Measurements from ENCODE around the gene CCSER1. TPM values are rescaled to one million over a fixed set of nuclear protein-coding genes. Genes with fewer than 3 reads are reported as not detected.
"Not testable (repeated sequence)": the region's sequence is repeated elsewhere in the genome, so short reads cannot be mapped to it uniquely, and the experiment has no call there.

The CCSER1 gene
- total RNA-seq, 1 donor from 2014 or later = not detected

DNA sequence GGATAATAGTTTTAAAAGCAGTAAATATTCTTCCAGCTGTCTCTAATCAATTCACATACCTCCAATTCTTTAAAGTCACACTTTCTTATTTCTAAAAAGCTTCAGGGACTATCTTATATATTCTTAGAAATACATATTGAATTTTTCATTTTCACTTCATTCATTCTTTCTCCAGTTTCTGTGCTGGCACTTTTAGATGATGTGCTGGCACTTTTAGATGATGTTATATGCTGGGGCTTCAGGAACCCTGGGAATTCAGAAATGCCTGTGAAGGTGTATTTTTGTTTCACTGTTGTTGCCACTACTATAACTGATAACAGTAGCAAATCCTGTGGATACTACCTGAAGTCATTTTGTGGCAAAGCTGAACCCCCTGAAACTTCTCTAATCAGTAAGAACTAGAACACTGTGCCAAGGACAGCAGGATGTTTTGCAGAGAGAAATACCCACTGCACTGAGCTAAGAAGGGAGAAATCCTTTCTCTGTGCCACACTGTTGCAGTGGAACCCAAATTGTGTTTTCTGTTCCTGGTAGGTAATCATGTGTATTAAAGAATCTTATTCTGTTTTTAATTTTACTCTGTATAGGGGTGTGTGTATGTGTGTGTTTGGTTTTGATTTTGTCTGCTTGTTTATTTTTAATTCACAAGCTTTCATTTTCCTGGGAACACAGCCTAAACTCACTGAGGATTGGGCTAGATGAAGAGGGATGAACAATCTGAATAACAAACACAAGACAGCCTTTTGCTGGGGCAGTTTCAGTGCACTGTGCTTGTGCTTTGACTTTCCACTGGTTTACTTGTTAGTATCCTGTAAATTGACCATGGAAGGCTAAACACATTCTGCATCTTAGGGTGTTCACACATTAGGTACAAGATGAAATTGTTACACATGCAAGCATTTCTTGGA lies 898.3 kb downstream of the CCSER1 start:
- intact Hi-C loops (cut with micrococcal nuclease) = no loop called here

DNA sequence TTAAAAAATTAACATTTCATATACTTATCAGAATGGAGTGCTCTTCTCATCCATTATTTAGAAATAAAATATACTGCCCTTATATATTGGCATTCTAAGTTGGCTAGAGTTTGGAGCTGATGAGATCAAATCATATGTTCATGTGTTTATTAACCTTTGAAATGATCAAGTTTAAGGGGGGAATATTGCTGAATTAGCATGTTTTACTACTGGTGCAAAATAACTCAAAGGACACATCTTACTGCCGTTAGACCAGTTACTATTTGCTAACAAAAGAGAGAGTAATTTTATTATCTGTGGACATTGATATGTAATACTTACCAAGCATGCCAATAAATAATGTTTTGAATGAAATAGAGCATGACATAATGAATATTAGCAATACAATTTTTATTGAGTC lies 901.0 kb downstream of the CCSER1 start:
- intact Hi-C loops (cut with micrococcal nuclease) = no loop called here

DNA sequence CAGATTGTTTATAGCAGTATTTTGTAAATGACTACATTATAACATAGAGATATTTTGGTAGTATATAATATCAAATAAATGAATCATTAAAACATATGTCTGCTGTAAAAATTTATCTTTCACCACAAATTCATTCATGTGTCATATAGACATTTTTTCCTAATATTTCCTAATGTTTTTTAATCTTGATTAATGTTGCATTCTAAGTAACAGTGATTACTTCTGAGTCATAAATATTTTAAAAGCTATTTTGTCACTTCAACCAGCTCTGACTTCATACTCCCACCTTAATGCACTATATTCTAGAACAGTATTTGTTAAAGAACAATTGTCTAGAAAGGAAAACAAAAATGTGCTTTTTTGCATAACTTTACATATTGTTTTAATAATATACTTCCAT lies 904.6 kb downstream of the CCSER1 start:
- intact Hi-C loops (cut with micrococcal nuclease) = no loop called here

DNA sequence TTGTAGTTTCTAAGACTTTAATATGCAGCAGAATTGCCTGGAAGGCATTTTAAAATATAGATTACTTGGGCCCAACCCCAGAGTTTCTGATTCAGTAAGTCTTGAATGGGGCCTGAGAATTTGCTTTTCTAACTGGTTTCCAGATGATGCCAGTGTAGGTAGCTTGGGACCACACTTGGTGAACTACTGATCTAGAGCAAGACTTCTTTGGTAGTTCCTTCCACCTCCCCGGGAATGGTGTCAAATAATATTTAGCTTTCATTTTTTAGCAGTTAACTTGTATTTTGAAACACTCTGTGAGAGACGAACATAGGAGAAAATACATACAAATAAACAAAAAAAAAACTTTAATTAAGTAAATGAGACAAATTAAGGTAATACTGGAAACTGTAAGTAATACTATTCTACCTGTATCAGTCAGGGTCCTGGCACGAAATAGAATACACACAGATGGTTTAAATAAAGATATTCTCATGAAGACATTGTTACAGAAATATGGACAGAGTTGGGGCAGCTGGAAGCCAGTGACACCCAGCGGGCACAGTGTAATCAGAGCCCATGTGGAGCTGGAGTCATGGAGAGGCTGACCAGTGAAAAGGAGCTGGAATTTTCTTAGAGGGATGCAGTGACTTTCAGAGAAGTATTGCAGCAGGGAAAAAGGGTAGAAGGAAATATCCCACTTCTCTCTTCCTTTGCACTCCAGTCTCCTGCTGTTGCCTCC lies 905.7 kb downstream of the CCSER1 start:
- intact Hi-C loops (cut with micrococcal nuclease) = no loop called here

DNA sequence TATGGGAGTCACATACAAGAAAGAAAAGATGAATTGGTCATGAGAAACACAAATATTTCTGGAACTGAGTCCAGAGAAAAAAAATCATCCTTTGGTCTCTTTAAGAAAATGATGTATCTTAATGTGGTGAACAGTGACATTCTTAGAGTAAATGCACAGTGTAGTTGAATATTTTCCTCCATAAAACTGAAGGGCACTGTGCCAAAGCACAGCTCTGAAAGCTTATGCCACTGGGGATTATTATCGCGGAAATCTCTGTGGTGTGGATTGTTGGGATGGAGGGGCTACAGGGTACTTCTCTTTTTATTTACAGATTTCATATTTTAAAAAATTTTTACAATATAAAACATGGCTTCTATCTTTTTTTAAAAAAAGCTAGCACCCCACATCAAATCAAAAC lies 908.1 kb downstream of the CCSER1 start:
- intact Hi-C loops (cut with micrococcal nuclease) = no loop called here

DNA sequence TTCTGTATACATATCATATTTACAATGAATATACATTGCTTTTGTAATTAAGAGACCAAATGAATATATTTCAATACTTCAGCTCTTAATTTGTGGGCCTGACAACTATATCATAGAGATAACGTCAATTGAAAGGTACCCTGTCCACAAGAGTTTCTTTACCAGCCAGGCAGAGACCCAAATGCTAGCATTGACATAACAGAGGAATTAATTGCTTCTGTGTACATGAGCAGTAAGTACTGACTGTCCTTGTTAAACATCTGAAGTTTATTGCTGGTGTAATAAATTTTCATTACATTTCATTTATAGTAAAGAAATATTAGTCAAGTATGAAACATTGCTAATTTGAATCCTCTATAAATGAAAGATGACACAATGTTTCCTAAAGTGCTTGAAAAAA lies 910.8 kb downstream of the CCSER1 start:
- intact Hi-C loops (cut with micrococcal nuclease) = no loop called here

DNA sequence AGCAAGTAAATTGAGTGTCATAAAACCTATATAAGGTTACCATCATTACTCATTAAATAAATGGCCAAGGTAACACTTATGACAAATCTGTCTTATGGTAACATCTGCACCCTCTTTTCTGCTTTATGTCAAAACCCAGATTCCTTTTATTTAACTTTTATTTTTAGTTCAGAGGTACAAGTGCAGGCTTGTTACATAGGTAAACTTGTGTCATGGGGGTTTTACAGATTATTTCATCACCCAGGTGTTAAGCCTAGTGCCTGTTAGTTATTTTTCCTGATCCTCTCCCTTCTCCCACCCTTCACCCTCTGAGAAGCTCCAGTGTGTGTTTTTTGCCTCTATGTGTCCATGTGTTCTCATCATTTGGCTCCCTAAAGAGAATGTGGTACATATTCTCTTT lies 930.7 kb downstream of the CCSER1 start:
- intact Hi-C loops (cut with micrococcal nuclease) = no loop called here

DNA sequence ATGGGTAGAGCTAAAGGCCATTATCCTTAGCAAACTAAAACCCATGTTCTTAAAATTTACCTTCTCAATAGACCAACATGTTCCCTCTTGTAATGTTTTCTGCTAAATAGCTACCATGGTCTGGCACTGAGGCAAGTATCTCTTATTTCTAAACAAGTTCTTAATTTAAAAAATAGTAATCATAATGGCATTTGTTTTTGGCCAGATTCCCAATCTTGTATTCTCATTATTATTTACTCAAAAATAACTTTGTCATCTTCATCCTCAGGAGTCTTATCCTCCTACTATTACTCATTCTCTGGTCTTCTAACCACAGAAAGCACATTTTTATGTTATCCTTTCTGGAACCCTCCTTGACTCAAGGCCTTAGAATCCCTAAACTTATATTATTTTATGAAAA lies 931.2 kb downstream of the CCSER1 start:
- intact Hi-C loops (cut with micrococcal nuclease) = no loop called here

DNA sequence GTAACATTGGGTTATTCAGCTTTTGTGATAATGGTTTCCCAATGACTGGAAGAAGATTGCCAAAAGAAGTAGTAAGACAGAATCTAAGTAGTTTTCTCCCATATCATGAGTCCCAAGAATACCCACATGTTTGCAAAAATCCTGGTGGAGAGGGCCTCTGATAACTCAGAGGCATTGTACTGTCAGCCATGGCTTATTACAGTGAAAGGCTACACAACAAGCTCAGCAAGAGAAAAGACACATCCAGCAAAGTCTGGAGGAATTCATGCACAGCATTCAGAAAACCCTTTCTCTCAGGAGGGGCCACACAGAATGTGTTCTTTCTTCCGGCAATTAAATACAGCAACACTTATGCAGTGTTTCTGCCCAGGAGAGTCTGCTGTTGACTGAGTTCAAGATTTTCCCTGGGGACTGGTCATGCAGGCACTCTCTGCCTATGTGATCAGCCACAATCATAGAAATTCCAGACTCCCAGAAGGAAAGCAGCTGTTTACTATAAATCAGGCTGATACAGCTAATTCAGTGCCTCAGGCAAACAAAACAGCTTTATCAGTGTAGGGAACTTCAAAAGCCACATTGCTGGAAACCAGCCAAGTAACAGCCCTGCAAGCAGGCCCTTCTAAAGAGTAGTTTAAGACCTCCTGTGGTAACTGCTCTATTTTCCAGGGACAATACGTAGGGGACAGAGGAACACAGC lies 937.1 kb downstream of the CCSER1 start:
- intact Hi-C loops (cut with micrococcal nuclease) = no loop called here

DNA sequence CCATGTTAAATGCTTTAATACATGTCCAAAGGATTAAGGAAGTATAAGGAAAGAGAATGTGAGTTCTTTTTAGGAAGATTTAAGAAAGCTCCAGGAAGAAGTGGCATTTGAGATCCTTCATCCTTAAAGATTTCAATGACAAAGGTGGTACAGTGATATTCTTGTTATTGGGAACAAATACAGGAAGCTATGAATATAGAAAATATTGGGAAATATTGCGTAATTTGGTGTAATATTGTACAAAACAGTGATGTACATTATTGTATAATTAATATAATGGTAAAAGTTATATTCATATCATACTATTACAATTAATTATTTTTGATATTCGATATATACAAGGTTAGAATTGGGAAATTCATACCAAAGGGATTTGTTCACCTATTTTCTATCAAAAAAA lies 937.9 kb downstream of the CCSER1 start:
- intact Hi-C loops (cut with micrococcal nuclease) = no loop called here

DNA sequence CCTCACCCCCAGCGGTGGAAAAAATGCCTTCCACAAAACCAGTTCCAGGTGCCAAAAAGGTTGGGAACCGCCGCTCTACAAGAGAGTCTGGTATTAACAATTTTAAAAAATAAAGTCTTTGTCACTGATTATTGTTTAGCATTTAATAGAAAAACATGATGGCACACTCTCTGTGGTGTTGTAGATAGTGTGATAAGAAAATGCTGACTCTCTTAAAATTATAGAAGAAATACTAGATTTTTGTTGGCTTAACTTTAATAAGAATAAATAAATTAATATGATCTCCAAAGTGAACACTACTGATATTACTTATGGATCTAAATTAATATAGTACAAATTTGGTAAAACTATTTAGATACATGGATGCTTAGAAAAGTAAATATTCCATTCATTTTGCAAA lies 943.5 kb downstream of the CCSER1 start:
- intact Hi-C loops (cut with micrococcal nuclease) = no loop called here

DNA sequence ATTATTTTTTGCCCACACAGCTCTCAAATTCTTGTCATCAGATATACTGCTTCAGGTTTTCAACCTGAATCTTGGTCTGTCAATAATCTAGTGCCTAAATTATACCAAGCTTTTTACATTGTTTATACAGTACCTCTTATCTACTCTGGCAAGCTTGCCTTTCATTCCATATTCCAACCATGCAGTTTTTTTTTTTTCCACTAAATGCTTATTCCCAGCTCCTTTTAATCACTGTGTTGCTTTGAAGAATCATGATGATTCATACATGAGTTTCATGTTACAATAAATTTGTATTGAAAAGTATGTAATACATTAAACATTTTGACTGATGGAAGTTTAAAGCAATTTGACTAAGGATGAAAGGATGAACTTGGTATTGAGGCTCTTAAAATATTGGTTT lies 949.0 kb downstream of the CCSER1 start:
- intact Hi-C loops (cut with micrococcal nuclease) = no loop called here

DNA sequence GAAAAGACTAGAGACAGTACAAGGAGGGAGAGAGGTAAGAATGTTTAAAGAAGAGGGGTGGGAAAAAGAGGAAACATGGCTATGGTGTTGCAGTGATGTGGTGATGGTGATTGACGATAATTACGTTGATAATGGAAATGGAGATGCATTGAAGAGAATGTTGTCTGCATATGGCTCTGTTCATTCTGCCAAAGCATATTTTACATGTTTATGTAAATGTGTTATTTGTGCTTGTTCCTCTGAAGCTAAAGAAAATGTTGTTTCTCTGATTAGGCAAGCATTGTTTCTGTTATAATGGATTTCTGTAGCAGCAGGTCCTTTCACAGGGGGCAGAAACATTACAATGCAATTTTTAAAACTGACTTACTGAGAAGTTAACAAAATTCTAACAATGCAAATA lies 958.8 kb downstream of the CCSER1 start:
- intact Hi-C loops (cut with micrococcal nuclease) = no loop called here

DNA sequence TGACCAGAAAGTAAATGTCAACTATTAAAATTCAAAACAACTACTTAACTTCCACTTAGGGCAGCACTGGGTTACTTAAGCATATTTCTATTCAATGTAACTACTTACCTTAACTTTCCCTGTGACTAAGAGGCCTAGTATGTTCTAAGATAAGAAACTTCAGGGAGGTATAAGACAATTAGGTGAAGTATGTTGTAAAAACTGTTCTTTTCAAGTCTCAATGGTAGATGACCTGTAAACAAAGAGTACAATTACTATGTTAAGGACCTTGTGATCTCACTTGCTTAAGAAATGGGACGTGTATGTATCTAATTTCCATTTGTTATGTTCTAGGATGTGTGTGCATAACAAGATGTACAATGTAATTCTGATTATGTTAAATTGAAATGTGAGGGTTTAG lies 960.5 kb downstream of the CCSER1 start:
- intact Hi-C loops (cut with micrococcal nuclease) = no loop called here

DNA sequence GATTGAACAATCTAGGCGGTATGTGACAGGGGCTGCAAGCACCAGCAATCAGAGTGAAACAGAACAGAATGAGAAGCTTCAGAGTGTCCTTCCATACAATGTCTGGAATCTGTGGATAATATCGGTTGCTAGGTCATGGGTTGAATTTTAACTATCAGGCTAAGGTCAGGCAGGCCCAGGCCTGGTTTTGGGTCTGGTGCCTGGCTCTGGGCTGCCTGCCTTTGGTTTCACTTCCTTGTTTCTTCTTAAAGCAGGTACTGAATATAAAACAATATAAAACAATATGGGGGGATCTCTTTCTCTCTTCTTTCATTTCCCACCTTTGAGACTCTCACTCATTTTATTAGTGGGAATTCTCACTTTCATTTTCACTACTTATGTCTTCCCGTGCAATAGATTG lies 962.0 kb downstream of the CCSER1 start:
- intact Hi-C loops (cut with micrococcal nuclease) = no loop called here

DNA sequence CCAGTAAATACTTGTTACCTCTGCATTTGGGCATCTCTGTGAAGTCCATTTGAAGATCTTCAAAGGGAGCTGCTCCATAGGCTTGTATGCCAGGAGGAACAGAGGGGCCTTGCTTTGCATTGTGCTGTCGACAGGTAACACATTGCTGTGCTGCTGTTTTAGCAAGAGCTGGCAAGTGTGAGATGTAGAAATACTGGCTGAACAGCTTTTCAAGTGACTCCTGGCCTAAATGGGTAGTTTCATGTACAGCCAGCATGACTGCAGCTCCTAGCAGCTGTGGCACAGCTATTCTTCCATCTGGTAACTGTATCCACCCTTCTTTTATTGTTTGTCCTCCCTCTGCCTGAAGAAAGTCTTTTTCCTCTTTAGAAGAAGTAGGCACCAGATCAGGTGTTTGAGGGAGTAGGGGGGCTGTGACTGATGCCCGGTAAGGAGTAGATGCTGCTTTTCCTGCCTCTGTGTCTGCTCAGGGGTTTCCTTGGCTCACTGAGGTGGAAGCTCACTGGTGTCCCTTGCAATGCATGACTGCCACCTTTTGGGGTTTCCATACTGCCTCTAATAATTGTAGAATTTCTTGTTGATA lies 965.3 kb downstream of the CCSER1 start:
- intact Hi-C loops (cut with micrococcal nuclease) = no loop called here

DNA sequence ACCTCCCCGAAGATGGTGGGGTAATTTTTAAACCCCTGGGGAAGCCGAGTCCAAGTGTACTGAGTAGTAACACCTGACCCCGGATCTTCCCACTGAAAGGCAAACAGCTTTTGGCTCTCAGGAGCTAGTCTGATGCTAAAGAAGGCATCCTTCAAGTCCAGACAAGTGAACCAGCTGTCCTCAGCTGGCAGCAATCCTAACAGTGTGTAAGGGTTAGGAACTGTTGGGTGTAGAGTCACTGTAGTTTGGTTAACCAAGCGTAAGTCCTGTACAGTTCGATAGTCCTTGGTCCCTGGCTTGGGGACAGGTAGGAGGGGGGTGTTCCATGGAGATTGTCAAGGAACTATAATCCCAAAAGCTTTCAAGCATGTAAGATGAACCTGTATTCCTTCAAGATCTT lies 967.0 kb downstream of the CCSER1 start:
- intact Hi-C loops (cut with micrococcal nuclease) = not testable (repeated sequence)

DNA sequence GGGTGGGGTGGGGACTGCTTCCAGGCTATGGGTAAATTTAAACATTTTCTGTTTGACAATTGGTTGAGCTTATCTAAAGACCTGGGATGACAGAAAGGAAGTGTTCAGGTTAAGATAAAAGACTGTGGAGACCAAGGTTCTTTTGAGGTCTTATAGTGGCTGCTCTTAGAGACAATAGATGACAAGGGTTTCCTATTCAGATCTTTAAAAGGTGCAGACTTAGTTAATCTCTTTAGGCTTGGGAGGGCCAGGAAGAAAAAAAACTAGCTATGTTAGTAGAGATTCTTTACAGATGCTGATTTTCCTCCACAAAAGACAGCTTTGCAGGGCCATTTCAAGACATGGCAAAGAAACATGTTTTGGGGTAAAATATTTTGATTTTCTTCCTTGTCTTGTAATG lies 972.5 kb downstream of the CCSER1 start:
- intact Hi-C loops (cut with micrococcal nuclease) = no loop called here

DNA sequence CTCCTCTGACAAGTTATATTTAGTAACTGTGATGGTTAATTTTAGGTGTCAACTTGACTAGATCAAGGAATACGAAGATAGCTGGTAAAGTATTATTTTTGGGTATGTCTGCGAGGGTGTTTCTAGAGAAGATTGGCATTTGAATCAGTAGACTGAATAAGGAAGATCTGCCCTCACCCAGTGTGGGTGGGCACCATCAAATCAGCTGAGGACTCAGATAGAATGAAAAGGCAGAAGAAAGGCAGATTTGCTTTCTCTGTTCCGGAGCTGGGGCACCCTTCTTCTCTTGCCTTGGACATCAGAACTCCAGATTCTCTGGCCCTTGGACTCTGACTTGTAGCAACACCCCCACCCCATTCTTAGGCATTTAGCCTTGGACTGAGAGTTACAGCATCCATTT lies 981.6 kb downstream of the CCSER1 start:
- intact Hi-C loops (cut with micrococcal nuclease) = no loop called here

DNA sequence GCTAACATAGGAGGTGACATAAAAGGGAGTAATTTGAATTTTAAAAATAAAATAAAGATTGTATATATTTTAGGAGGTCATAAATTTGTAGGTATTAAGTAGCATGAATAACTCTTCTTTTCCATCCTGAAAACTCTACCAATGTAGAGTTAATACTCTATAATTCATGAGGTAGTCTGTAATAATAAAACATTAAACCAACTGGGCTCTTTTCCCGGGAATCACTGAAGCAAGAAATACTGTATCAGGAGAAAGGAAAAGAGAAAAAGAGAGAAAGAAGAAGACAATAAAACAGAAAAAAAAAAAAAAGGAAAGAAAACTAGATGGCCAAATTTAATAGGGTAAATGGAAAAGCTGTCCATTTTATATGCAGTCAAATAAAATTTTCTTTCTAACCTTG lies 984.4 kb downstream of the CCSER1 start:
- intact Hi-C loops (cut with micrococcal nuclease) = no loop called here

DNA sequence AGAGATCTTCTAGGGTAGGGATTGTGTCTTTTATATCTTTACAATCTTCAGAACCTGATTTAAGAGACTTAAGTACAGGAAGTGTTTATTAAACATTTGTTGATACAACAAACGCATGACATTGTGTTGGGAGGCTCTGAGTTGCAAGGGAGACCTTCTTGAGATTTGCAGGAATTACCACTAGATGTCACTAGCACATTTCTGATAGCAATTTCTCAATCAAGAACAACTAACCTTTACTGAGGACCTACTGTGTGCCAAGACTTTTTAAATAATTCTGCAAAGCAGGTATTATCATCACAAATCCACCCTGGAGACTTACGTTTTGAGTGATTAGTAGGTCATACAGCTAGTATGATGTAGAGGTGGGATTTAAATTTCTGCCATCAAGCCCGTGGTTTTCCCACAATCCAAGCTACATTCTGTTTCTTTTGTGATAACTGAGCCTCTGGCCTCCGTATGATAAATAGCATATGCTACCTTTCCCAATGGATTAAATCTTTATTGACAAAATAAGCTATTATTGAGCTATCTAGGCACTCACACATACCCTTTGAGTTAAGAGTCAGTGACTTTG lies 986.0 kb downstream of the CCSER1 start:
- intact Hi-C loops (cut with micrococcal nuclease) = no loop called here

Measured in T-helper 1 cell treated with Interleukin-12 subunit alpha and Interleukin-12 subunit beta and Interleukin-4 antibody, amounts not matched to agents 30 ng/mL and 1 ng/mL, for 36 hours (primary cell).